Measurements from ENCODE around the gene ARHGEF38.

ARHGEF38 gene

DNA sequence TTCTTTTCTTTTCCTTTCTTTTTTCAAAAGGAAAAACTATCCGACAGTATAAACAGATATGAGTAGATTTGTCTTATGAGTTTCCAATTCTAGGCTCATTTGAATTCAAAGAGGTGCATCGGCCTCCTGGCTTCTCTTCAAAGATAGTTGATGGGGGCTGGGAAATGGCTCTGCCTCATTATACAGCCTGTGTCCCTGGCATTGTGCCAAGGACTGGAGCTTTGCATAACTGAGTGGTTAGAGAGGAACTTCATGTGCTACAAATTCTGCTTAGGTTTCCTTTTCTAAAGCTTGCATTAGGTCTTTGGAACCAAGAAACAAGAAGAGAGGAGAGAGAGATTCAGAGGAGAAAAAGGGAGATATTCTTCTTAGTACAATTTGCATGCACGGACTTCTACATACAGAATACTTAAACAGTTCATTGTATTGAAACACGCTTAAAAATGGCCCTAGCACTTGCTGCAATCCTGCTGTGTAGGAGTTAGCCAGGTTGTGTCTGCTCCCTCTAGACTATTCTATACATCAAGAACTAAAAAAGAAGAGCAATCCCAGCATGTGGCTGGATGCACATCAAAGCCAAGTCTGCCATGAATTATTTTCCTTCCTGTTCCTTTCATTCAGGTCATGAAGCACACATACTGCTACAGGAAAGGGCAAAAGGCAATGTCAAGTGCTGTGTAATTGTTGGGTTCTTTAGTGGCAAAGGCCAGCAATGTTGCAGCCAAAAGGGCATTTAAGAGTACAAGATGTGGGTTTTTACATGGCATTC, 85.2 kb downstream of the ARHGEF38 start (continued):
- TF ChIP-seq, protein P1, sequence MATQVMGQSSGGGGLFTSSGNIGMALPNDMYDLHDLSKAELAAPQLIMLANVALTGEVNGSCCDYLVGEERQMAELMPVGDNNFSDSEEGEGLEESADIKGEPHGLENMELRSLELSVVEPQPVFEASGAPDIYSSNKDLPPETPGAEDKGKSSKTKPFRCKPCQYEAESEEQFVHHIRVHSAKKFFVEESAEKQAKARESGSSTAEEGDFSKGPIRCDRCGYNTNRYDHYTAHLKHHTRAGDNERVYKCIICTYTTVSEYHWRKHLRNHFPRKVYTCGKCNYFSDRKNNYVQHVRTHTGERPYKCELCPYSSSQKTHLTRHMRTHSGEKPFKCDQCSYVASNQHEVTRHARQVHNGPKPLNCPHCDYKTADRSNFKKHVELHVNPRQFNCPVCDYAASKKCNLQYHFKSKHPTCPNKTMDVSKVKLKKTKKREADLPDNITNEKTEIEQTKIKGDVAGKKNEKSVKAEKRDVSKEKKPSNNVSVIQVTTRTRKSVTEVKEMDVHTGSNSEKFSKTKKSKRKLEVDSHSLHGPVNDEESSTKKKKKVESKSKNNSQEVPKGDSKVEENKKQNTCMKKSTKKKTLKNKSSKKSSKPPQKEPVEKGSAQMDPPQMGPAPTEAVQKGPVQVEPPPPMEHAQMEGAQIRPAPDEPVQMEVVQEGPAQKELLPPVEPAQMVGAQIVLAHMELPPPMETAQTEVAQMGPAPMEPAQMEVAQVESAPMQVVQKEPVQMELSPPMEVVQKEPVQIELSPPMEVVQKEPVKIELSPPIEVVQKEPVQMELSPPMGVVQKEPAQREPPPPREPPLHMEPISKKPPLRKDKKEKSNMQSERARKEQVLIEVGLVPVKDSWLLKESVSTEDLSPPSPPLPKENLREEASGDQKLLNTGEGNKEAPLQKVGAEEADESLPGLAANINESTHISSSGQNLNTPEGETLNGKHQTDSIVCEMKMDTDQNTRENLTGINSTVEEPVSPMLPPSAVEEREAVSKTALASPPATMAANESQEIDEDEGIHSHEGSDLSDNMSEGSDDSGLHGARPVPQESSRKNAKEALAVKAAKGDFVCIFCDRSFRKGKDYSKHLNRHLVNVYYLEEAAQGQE (tag by site-specific recombination; IDR thresholded peaks at IDR 0.05): no peak
- TF ChIP-seq ZNF350 (tag by site-specific recombination; IDR thresholded peaks at IDR 0.05) (peak; percentile 70), ZNF114 (tag by site-specific recombination; IDR thresholded peaks at IDR 0.05) (no peak), ZNF112 (tag by site-specific recombination; IDR thresholded peaks at IDR 0.05) (0 out of 2 replicates have a peak, but pooled peaks have one; percentile 22), ZNF37A (tag by site-specific recombination; IDR thresholded peaks at IDR 0.05) (peak; percentile 68; the same call in 1 of the 2 replicates), OSR2 (tag by site-specific recombination; IDR thresholded peaks at IDR 0.05) (no peak), SP7 (tag by site-specific recombination; IDR thresholded peaks at IDR 0.05) (no peak), ZNF121 (tag by site-specific recombination; IDR thresholded peaks at IDR 0.05) (no peak), HOXA7 (CRISPR knock-in tag; IDR thresholded peaks at IDR 0.05; ENCODE audit: borderline replicate concordance) (no peak), SETDB1 (IDR thresholded peaks at IDR 0.05; ENCODE audit: insufficient read length, low read length) (no peak)
- TF ChIP-seq, protein P2, sequence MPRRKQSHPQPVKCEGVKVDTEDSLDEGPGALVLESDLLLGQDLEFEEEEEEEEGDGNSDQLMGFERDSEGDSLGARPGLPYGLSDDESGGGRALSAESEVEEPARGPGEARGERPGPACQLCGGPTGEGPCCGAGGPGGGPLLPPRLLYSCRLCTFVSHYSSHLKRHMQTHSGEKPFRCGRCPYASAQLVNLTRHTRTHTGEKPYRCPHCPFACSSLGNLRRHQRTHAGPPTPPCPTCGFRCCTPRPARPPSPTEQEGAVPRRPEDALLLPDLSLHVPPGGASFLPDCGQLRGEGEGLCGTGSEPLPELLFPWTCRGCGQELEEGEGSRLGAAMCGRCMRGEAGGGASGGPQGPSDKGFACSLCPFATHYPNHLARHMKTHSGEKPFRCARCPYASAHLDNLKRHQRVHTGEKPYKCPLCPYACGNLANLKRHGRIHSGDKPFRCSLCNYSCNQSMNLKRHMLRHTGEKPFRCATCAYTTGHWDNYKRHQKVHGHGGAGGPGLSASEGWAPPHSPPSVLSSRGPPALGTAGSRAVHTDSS (tag by site-specific recombination; IDR thresholded peaks at IDR 0.05): no peak
- TF ChIP-seq, protein P3, sequence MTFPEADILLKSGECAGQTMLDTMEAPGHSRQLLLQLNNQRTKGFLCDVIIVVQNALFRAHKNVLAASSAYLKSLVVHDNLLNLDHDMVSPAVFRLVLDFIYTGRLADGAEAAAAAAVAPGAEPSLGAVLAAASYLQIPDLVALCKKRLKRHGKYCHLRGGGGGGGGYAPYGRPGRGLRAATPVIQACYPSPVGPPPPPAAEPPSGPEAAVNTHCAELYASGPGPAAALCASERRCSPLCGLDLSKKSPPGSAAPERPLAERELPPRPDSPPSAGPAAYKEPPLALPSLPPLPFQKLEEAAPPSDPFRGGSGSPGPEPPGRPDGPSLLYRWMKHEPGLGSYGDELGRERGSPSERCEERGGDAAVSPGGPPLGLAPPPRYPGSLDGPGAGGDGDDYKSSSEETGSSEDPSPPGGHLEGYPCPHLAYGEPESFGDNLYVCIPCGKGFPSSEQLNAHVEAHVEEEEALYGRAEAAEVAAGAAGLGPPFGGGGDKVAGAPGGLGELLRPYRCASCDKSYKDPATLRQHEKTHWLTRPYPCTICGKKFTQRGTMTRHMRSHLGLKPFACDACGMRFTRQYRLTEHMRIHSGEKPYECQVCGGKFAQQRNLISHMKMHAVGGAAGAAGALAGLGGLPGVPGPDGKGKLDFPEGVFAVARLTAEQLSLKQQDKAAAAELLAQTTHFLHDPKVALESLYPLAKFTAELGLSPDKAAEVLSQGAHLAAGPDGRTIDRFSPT (tag by site-specific recombination; IDR thresholded peaks at IDR 0.05): no peak

DNA sequence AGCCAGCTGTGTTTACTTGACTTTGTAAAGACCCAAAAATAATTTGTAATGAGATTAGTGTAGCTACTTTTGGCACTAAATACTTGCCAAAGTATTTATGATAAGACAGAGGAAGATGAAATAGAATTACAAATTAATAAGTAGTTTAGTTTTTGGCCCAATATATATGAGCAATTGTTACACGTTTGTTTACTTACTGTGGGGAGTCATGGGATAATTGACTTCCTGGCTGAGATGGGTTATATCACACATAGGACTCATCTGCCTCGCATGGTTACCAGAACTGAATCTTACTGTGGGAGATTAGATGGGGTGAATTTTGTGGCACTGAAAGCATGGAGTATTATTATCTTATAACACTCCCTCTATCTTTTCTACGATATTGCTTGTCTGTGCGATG, 89.4 kb downstream of the ARHGEF38 start:
- ChIA-PET CTCF (no interaction called here), POLR2A (no interaction called here)
- no peak overlapping the region for H3K27ac ChIP-seq (ENCODE audit: extremely low read depth, low read depth, low read length)
- no peak overlapping the region for H3K4me3 ChIP-seq (ENCODE audit: low read depth, low read length)
- H3K36me3 ChIP-seq (ENCODE audit: control insufficient read depth in 2 of 2, insufficient read depth in 1 of 2, low read length in 2 of 2): no peaks in the 10 kb centered on the region
- H3K9me3 ChIP-seq (ENCODE audit: control insufficient read depth, insufficient read depth, low read depth, low read length): no peaks in the 10 kb centered on the region
- H3K4me1 ChIP-seq (ENCODE audit: control insufficient read depth, insufficient read depth, low read length): peaks cover 6% of the 10 kb centered on the region; the same call in 1 of the 2 replicates
- TF ChIP-seq, protein P4, sequence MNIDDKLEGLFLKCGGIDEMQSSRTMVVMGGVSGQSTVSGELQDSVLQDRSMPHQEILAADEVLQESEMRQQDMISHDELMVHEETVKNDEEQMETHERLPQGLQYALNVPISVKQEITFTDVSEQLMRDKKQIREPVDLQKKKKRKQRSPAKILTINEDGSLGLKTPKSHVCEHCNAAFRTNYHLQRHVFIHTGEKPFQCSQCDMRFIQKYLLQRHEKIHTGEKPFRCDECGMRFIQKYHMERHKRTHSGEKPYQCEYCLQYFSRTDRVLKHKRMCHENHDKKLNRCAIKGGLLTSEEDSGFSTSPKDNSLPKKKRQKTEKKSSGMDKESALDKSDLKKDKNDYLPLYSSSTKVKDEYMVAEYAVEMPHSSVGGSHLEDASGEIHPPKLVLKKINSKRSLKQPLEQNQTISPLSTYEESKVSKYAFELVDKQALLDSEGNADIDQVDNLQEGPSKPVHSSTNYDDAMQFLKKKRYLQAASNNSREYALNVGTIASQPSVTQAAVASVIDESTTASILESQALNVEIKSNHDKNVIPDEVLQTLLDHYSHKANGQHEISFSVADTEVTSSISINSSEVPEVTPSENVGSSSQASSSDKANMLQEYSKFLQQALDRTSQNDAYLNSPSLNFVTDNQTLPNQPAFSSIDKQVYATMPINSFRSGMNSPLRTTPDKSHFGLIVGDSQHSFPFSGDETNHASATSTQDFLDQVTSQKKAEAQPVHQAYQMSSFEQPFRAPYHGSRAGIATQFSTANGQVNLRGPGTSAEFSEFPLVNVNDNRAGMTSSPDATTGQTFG (tag by site-specific recombination; IDR thresholded peaks at IDR 0.05; ENCODE audit: borderline replicate concordance): no peak
- TF ChIP-seq ZNF112 (tag by site-specific recombination; IDR thresholded peaks at IDR 0.05) (no peak), ZNF16 (tag by site-specific recombination; IDR thresholded peaks at IDR 0.05; ENCODE audit: low read depth) (no peak), GFI1B (tag by site-specific recombination; IDR thresholded peaks at IDR 0.05) (no peak), ZNF561 (tag by site-specific recombination; IDR thresholded peaks at IDR 0.05; ENCODE audit: borderline replicate concordance) (no peak), ZNF10 (tag by site-specific recombination; IDR thresholded peaks at IDR 0.05) (no peak), ZNF701 (tag by site-specific recombination; IDR thresholded peaks at IDR 0.05) (no peak)
- TF ChIP-seq, protein P5, sequence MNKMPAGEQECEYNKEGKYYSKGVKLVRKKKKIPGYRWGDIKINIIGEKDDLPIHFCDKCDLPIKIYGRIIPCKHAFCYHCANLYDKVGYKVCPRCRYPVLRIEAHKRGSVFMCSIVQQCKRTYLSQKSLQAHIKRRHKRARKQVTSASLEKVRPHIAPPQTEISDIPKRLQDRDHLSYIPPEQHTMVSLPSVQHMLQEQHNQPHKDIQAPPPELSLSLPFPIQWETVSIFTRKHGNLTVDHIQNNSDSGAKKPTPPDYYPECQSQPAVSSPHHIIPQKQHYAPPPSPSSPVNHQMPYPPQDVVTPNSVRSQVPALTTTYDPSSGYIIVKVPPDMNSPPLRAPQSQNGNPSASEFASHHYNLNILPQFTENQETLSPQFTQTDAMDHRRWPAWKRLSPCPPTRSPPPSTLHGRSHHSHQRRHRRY (tag by site-specific recombination; IDR thresholded peaks at IDR 0.05): no peak
- TF ChIP-seq, protein P1 (tag by site-specific recombination; IDR thresholded peaks at IDR 0.05): no peak
- TF ChIP-seq, protein P6, sequence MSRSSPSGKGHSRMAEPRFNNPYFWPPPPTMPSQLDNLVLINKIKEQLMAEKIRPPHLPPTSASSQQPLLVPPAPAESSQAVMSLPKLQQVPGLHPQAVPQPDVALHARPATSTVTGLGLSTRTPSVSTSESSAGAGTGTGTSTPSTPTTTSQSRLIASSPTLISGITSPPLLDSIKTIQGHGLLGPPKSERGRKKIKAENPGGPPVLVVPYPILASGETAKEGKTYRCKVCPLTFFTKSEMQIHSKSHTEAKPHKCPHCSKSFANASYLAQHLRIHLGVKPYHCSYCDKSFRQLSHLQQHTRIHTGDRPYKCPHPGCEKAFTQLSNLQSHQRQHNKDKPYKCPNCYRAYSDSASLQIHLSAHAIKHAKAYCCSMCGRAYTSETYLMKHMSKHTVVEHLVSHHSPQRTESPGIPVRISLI (tag by site-specific recombination; IDR thresholded peaks at IDR 0.05): no peak

All from HEK293 (cell line).